ENCODE results near the gene NOS2.

DNA sequence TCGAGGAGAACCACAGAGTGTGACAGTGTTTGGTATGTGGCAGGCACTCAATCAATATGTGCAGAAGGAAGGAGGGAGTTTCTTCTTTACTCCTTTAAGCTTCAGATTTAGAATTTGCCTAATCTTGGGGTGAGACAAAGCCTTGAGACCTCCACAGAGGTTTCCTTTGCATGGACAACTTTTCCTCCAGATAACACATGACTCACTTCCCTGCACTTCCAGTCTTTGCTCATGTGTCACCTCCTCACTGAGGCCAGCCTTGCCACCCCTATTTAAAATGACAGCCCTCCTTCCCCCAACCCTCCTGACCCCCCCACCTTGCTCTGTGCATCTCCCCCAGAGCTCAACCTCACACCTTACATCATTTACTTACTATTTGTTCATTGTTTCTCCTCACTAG is 17.4 kb upstream of the NOS2 start:
- no peak for TF ChIP-seq CTCF (IDR thresholded peaks at IDR 0.05)
- TF ChIP-seq POLR2AphosphoS5 (IDR thresholded peaks at IDR 0.05): no peak
